PC-9 (cell line): ENCODE measurements around the gene PRDM16.

Source experiments
- CTCF ChIP-seq: fragments of 200-600 bp; sonication (generic); conservative IDR thresholded peaks from 2 replicates; pipeline ENCODE4 v1.6.1; 2017; ENCODE audit warnings: mixed run types, antibody characterized with exemption, mild to moderate bottlenecking, moderate library complexity
- EZH2 ChIP-seq: fragments of 200-600 bp; sonication (generic); IDR thresholded peaks from 2 replicates; pipeline ENCODE4 v1.8.0; 2017; ENCODE audit warnings: antibody characterized with exemption, low read depth

- TF ChIP-seq CTCF = no peak
- TF ChIP-seq EZH2 = no peak
Observed at GRCh38 chr1:3027611-3028371, 41.2 kb upstream of the PRDM16 start.
